ENCODE results near the gene ATP6V1C2.
"Not testable (repeated sequence)": the region's sequence is repeated elsewhere in the genome, so short reads cannot be mapped to it uniquely, and the experiment has no call there.

ATP6V1C2 gene

DNA sequence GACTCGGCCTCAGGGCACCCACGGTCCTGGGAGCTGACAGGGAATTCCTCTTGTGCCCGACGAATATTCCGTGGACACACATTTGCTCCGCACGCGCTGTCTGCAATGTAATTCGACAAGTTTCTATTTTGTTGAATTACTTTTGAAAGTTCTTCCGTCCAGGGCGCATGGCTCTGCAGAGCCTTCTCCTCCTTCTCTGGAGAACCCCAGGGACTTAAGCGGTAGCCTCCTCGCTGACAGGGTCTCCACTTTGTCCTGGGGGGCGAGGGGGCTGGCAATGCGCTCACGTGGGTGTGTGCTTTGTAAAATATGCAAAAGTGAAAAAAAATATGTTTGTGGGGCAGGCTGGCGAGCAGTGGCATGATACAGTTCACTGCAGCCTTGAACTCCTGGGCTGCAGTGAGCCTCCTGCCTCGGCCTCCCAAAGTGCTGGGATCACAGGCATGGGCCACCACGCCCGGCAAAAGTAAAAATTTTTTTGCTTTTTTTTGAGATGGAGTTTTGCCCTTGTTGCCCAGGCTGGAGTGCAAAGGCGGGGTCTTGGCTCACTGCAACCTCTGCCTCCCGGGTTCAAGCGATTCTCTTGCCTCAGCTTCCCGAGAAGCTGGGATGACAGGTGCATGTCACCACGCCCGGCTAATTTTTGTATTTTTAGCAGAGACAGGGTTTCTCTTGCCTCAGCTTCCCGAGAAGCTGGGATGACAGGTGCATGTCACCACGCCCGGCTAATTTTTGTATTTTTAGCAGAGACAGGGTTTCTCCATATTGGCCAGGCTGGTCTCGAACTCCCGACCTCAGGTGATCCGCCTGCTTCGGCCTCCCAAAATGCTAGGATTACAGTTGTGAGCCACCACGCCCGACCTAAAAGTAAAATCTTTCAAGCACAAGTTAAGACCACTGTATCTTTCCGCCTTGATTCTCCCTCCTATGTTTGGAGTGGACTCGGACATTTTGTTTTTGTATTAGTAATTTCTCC, 92.0 kb downstream of the ATP6V1C2 start:
- DNase-seq, ATAC-seq: not testable (repeated sequence)

DNA sequence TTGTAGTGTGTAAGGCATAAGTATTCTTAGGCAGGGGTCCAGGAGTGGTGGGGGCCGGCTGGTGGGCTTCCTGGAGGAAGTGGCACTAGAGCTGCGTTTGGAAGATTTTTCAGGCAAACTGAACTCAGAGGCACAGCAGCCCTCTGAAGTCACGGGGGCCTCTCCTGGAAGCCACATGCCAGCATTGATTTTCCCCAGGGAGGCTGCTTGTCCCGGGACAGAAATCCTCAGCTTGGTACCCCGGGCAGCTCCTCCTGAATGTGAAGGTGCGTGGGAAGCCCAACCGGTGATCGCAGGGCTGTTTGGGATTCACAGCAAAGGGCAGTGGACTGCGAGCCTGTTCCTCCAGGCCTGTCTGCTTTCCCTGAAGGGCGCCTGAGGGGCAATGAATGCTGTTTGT, 92.7 kb downstream of the ATP6V1C2 start:
- ATAC-seq (no peak), DNase-seq (no peak)

DNA sequence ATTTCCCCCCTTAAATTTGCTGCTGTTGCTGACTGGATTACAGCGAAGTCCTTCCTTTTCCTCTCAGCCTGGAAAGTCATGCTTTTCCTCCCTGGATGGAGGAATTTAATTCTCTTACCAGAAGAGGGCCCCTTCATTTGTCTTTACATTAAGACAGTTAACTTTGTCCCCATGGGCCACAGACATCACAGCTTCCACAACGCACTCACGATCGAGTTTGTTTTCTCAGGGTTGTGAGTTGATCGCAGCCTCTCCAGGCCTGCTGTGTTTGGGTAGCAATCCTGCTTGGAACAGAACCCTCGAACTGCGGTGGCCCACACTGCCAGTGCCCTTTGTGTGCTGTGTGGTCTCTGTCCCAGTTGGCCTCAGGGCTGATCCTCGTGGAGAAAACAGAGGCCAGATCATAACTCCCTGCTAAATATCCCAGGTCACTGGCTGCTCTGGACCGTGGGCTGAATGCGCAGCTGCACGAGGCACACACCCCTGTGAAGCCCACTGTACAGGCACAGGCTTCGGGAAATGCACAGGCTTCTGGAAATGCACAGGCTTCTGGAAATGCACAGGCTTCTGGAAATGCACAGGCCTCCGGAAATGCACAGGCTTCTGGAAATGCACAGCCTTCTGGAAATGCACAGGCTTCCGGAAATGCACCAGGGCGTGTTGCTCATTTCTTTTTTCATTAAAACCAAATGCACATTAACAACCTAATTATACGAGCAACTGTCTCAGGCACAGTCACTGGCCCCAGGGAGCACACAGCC, 93.3 kb downstream of the ATP6V1C2 start:
- ATAC-seq, result no peak

DNA sequence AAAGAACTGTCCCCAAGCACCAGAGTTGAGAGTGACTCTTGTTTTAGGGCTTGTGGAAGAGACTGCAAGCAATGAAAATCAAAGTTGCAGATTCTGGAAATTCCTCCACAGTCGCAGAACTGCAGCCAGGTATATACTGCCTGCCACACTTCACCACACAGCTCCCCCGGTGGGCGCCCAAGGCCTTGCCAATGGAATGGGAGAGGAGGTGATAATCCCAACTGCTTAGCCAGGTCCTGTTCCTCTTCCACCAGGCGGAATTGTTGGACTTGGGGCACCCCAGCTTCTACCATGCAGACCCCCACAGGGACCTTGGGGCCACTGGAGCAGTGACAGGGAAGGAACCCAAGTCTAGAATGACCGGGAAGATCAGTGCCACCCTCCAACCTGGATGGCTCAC, 96.0 kb downstream of the ATP6V1C2 start:
- peak; percentile 32 for DNase-seq
- no peak for ATAC-seq

More for the DNA sequence above, 93.3 kb downstream of the ATP6V1C2 start:
- DNase-seq, result no peak

DNA sequence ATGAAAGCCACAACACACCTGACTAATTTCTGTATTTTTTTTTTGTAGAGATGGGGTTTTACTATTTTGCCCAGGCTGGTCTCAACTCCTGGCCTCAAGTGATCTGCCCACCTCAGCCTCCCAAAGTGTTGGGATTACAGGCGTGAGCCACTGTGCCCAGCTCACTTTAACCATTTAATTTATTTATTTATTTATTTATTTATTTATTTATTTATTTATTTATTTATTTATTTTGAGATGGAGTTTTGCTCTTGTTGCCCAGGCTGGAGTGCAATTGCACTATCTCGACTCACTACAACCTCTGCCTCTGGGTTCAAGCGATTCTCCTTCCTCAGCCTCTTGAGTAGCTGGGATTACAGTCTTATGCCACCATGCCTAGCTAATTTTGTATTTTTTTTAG, 96.9 kb downstream of the ATP6V1C2 start:
- not testable (repeated sequence) for ATAC-seq, DNase-seq

DNA sequence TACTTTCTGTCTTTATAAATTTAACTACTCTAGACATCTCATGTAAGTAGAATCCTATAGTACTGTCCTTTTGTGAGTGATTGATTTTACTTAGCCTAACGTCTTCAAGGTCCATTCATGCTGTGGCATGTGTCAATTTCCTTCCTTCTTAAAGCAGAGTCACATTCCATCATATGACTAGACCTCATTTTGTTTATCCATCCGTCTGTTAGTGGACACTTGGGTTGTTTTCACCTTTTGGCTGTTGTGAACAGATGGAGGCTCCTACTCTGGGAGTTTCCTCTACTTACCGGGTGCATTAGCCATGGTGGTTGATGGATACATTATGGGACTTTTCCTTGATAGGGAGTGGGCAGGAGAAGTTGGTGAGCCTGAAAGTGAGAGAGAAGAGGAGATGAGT, 97.6 kb downstream of the ATP6V1C2 start:
- no peak for DNase-seq
- no peak for ATAC-seq

DNA sequence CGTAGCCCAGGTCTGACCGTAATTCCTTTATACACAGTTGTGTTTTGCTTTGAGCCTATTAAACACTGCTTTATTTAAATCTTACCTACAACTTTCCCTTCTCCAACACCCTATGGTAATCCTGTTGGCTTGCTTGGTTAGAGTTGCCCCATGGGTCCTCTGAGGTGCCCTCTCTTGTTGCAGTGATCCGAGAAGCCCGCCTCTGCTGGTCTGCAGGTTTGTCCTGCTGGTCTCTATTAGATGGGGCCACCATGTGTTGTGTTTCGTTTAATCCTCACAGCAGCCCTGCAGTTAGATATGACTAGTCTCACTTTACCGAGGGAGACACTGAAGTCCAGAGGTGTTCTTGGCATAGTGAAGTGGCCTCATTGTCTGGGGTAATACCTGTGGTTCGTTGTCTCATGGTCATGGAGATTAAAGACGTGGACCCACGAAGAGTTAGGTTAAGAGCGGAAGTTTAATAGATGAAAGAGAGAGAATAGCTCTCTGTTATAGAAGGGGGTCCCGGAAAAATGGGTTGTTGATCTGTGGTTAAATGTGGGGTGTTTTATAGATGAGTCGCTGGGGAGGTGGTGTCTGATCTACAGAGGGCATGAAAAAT, 98.4 kb downstream of the ATP6V1C2 start:
- DNase-seq, result no peak
- ATAC-seq, result no peak

DNA sequence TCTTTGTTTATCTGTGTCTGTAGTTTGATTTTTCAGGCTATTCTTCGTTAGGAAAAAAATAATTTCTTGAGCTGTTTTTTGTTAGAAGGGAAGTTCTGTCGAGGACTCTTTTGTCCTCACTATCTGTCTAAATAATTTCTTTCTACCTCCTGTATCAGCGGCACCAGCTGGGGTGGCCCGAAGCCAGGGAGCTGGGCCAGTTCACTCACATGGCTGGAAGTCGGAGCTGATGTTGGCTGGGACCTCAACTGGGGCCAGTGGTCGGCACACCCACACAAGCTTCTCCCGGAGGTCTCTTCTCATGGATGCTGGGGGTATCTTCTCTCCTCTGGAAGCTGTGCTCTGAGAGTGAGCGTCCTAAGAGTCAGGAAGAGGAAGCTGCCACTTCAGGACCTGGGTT, 99.1 kb downstream of the ATP6V1C2 start:
- ATAC-seq (no peak), DNase-seq (no peak)

DNA sequence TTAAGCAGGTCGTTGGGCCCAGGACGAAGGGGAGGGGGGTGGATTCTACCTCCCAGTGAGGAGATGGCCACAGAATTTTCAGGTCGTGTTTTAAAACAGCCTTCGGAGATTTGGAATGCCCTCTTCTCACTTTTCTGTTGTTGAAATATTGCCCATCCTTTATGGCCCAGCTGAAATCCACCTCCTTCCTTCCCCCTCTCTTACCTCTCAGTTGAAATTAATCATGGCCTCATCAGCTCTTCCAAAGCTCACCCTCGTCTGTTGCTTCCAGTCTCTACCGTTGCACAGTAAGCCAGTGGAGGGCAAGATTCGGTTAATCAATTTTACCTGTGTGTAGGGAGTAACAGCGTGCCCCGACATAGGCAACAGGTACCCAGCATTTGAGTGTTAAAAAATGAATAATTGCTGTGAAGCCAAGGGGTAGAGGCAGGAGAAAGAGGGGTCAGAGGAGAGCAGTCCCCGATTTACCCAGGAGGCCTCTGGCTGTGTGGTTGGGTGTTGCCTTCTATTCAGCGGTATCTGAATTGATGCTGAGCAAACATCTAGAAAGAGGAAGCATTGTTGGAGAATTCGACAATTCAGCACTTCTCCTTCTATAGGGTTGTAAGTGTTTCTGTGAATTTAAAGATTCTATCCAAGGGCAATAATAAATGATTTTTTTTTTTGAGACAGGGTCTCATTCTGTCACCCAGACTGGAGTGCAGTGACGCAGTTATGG, 99.7 kb downstream of the ATP6V1C2 start:
- no peak for ATAC-seq

DNA sequence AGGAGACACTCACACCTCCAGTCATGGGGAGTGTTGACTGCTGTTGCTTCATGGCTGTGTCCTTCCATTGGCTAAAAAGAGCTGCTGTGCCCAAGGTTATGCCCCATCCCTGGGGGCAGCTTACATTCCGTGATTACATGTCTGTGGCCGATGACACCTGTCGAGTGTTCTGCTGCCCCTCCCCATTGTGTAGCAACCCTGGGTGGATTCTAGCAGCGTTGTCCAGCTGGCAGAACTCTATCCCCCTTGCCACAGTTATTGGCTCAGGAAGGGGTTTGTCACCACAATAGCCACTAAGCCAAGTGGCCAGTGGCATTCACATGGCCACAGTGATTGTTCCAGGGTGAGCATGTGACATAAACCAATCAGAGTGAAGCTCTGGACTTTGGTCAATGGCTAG, 102.8 kb downstream of the ATP6V1C2 start:
- DNase-seq (no peak), ATAC-seq (no peak)

More for the DNA sequence above, 99.7 kb downstream of the ATP6V1C2 start:
- DNase-seq, result no peak

DNA sequence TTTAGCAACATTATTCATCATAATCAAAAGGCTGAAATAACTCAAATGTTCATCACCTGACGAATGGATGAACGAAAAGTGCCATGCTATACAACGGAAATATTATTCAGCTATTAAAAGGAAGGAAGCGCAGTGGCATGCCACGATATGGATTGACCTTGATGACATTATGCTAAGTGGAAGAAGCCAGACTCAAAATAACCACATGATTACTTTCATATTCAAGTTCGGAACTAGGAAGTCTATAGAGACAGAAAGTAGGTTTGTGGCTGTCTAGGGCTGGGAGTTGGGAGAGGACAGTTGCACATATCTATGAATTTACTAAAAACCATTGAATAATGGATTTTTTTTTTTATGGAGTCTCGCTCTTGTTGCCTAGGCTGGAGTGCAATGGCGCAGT, 104.6 kb downstream of the ATP6V1C2 start:
- no peak for DNase-seq
- ATAC-seq, result no peak

DNA sequence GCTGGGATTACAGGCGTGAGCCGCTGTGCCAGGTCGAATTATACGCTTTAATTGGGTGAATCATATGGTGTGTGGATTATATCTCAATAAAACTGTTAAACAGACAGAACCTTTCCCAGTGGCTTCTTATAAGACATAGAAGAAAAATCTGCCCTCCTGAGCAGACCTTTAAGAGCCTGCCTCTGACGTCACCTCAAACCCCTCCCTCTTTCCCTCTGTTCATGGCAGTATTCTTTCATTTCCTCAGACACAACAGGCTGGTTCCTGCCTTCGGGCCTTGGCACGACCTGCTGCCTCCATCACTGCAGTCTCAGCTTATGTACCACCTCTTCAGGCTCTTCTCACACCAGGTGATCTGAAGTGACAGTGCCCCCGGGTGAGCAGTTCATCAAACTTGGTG, 105.2 kb downstream of the ATP6V1C2 start:
- no peak for ATAC-seq

DNA sequence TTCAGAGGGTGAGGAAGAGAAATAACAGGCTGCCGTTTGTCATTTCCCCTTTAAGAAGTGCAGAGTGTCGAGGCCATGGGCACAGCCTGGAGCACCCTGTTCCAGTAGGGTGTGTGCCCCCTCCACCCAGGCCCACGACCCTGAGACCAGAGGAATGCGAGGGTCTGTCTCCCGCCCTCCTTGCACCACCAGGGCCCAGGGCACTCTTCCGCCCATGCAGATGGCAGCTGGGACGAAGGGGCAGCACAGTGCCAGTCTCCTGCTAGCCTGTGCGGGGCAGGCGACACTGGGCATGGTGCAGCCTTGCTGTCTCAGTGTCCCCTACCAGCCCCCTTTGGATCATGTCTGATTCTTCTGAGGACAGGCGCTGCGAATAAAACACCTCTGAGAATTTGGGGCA, 106.9 kb downstream of the ATP6V1C2 start:
- no peak for DNase-seq
- ATAC-seq, result no peak

More for the DNA sequence above, 105.2 kb downstream of the ATP6V1C2 start:
- no peak for DNase-seq

DNA sequence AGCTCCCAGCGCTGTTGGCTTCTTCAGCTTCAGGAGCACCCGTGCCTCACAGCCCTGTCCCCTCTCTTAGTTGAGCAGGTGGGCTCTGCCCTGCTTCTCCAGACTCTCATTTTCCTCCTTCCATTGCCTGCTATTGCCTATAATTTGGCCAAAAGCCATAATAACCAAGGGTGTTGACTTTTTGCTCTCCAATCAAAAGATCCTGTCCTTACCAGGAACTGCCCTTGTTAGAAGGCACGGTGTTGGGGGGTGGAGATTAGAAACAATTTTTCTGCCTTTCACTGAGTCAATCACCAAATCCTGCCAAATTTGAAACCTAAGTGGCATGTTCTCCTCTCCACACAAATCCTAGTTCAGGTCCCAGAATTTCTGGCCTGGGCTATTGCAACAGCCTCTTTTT, 107.9 kb downstream of the ATP6V1C2 start:
- no peak for ATAC-seq

DNA sequence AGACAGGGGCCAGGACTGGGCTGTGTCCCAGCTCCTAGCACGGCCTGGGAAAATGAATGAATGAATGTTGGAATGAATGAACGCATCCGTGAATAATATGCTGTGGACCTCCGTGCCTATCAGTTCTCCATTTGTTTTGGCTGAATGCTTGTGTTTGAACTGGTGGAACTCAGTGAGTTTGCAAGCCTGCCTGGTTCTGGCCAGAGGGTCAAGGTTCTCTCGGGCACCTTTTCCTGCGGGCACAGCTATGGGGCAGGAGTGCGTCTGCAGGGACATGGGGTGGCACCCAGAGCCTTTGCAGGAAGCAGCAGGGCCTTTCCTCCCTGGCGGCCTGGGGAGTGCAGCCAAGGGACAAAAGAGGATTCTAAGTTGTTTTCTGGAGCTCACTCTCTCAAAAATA, 108.8 kb downstream of the ATP6V1C2 start:
- no peak for DNase-seq
- ATAC-seq, result no peak

More for the DNA sequence above, 107.9 kb downstream of the ATP6V1C2 start:
- no peak for DNase-seq

DNA sequence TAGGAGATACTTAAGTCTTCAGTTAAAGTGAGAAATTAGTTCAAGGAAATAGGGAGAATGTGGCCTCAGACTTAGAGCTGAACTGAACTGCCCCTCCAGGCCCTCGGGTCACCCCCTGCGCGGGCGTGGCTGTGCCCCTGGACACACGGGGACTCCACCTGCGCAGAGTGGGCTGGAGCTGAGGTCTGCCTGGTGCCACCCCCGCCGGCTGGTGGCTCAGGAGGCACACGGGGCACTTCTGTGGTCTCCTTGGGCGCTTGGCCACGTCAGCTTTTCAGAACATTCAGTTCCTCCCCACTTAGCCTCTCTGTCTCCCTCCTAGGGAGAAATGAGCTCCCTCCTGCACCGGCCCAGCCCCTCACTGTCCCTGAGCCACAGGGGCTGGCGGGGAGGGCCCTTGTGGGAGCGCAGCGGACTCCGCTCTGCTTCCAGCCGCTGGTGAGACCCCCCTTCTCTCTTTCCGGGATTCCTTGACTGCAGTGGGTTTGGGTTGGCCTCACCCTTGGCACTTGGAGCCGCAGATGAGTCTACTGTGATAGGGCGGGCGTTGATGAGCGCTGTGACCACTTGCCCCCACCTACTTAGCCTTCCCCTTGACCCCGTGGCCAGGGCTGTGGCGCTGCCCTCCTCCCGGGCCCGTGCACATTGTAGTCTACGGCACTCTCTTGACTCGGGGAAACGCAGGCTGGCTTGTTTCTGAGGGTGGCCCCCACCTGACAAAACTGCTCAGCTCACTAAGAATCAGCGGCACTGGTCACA, 109.4 kb downstream of the ATP6V1C2 start:
- no peak for ATAC-seq
- no peak for DNase-seq

DNA sequence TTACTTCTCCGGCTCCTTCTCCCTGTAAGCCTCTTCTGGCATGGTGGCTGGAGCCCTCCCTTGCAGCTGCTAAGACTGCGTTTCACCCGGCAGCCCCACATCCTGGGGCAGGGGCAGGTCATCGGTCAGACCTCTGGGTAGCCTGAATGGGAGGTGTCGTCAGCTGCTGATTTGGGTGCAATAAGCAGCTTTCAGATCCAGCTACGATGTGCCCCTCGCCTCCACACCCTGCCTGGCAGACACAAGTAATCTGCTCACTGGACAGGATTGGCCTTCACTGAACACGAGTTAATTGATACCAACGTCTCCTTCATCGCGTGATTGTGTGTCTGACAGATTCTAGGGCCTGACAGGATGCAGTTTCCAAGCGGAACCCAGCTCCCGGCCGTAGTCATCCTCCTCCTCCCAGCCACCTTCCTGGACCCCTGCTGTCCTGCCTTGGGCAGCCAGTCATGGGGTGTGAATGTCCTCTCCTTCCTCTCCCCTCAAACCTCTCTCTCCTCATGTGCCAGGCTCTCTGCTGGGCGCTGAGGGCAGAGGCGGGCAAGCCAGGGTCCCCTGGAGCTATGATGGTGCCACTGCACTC, 110.1 kb downstream of the ATP6V1C2 start:
- ATAC-seq, result no peak
- no peak for DNase-seq

DNA sequence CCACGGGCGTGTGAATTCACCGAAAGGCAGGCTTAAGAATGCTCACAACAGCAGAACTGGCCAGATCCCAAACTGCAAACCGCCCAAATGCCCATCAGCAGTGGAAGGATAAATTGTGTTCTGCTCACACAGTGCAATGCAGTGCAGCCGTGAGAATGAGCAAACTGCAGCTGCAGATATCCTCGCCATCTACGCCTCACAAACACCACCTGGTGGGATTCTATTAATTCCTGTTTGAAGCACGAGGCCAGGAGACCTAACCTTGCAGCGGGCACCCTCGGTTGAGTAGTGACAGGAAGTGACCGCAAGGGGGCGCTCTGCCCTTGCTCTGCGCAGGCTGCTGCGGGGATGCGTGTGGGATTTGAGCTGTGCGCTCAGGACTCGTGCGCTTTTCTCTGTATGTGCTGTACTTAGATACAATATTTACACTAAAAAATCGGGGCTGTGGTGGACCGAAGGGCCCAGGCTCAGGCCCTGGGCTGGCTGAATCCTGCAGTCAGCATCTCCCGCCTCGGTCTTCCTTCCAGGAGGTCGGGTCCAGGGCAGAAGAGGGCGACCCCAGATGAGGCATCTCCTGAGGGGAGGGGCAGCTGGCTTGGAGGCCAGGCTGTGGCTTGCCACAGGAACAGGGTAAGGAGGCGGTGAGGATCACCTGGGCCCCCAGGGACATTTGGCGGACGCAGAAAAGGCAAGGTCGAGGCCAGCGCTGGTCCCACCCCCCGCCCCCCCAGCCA, 110.9 kb downstream of the ATP6V1C2 start:
- DNase-seq, result peak; percentile 84
- peak; percentile 81 for ATAC-seq

DNA sequence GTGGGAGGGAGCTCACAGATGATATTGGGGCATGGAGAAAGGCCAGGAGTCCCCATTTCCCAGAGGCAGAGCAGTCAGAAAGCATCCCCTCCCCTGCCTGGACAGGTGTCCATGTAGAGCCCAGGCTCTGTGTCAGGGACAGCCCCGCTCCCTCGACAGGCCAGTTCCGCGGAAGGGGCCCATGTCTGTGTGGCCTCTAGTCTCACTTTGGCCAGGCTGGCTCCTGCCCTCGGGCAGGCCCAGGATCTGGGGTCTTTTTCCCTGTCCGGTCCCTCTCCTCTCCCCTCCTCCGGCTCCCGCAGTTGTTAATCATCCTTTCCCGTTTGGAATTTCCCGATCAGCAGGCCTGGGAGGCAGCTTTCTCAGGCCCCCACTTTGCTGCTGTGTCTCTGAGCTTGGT, 111.6 kb downstream of the ATP6V1C2 start:
- ATAC-seq (no peak), DNase-seq (no peak)

DNA sequence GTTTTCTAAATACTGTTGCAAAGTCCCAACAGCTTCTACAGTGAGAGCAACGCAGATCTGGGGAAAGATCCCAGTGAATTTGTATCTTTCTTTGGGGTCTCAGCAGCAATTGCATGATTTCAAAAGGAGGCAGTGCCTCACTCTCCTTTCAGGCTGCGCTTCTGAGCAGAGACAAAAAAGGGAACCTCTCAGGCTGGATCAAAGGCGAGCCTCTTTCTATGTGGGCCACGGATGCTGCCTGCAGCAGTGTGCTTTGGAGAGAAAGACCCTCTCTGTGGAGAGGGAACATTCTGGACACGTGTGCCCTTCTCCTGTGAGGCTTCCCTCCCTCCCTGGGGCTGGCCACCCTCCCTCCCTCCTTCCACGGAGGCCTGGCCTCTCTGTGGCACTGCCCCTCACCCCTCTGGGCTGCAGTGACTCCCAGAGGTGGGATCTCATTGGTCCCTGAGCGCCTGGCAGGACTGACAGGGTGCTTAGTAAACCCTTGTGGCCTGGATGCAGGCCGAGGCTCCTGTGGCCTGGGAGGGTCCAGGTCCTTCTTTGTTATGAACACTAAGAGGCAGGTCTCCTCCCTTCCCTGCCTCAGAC, 112.7 kb downstream of the ATP6V1C2 start:
- DNase-seq, result no peak

More for the DNA sequence above, 112.7 kb downstream of the ATP6V1C2 start:
- ATAC-seq, result no peak

Measured in stimulated activated naive CD8-positive, alpha-beta T cell treated with anti-CD3 and anti-CD28 coated beads, Interleukin-15, Interleukin-2, amounts not matched to agents 100 U/mL and 50 U/mL, for 24 hours (primary cell).